ENCODE data around the gene GPAT3.

GPAT3 gene

DNA sequence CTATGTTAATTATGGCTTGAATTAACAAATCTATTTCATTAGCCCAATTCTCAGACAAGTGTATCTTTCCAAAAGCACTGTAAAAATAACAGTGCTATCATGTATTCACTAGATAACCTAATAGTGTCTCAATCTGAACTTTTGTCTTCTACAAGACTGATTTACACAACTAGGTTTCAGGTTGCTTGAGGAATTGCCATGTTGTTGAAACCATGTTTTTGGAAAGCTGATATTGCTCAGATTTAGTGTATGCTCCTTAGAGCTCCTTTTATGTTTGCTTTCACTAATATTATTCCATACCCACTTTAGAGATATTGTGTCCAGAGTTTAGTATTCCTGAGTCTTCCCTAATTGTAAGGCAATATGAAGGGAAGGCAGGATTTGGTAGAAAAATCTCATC is 70.6 kb downstream of the GPAT3 start:
- Histone ChIP-seq H3K79me2 (ENCODE audit: insufficient read depth, low read length) (no peaks in the 10 kb centered on the region), H3K4me1 (ENCODE audit: insufficient read depth, low read length, poor library complexity, severe bottlenecking) (no peaks in the 10 kb centered on the region), H3F3A (ENCODE audit: low read depth) (no peaks in the 10 kb centered on the region), H3K9me2 (replicated peaks; ENCODE audit: low read depth, low read length) (no peaks in the 10 kb centered on the region), H3K9ac (ENCODE audit: low read depth, low read length, poor library complexity, severe bottlenecking) (no peak overlapping the region), H3K9me3 (ENCODE audit: insufficient read depth, low read depth, low read length) (no peaks in the 10 kb centered on the region), H3K4me3 (ENCODE audit: low read length, poor library complexity, severe bottlenecking) (no peak overlapping the region), H2AFZ (ENCODE audit: low read length) (no peak overlapping the region), H3K36me3 (ENCODE audit: insufficient read depth, low read length) (no peaks in the 10 kb centered on the region), H3K27me3 (ENCODE audit: insufficient read depth, low read length, poor library complexity, severe bottlenecking) (no peaks in the 10 kb centered on the region), H3K4me2 (ENCODE audit: low read depth, low read length, poor library complexity, severe bottlenecking) (no peak overlapping the region), H4K20me1 (ENCODE audit: insufficient read depth, low read length, poor library complexity, severe bottlenecking) (no peaks in the 10 kb centered on the region)
- TF ChIP-seq EZH2phosphoT487 (IDR thresholded peaks at IDR 0.05; ENCODE audit: borderline replicate concordance): no peak
- TF ChIP-seq, protein P1, sequence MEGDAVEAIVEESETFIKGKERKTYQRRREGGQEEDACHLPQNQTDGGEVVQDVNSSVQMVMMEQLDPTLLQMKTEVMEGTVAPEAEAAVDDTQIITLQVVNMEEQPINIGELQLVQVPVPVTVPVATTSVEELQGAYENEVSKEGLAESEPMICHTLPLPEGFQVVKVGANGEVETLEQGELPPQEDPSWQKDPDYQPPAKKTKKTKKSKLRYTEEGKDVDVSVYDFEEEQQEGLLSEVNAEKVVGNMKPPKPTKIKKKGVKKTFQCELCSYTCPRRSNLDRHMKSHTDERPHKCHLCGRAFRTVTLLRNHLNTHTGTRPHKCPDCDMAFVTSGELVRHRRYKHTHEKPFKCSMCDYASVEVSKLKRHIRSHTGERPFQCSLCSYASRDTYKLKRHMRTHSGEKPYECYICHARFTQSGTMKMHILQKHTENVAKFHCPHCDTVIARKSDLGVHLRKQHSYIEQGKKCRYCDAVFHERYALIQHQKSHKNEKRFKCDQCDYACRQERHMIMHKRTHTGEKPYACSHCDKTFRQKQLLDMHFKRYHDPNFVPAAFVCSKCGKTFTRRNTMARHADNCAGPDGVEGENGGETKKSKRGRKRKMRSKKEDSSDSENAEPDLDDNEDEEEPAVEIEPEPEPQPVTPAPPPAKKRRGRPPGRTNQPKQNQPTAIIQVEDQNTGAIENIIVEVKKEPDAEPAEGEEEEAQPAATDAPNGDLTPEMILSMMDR (conservative IDR thresholded peaks at IDR 0.05; ENCODE audit: low read length): no peak

DNA sequence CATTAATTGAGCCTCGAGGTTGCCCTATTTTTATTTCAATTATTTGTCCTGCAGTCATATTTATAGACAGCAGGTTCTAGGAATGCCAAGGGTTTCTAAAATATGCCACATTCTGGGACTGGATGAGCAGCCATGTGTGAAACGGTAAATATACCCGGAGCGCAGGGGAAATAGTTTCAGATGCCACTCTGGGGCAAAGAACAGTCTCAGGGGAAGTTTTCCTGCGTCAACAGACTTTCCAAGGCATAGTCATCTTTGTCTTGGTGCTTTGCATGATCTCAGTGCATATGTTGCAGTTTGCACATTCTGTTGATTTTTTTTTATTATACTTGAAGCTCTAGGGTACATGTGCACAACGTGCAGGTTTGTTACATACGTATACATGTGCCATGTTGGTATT is 71.0 kb downstream of the GPAT3 start:
- H3K9ac ChIP-seq (ENCODE audit: low read depth, low read length, poor library complexity, severe bottlenecking): no peak overlapping the region
- no peaks in the 10 kb centered on the region for H3K4me1 ChIP-seq (ENCODE audit: insufficient read depth, low read length, poor library complexity, severe bottlenecking)
- H2AFZ ChIP-seq (ENCODE audit: low read length): no peak overlapping the region
- no peaks in the 10 kb centered on the region for H3F3A ChIP-seq (ENCODE audit: low read depth)
- no peaks in the 10 kb centered on the region for H4K20me1 ChIP-seq (ENCODE audit: insufficient read depth, low read length, poor library complexity, severe bottlenecking)
- H3K9me2 ChIP-seq (replicated peaks; ENCODE audit: low read depth, low read length): no peaks in the 10 kb centered on the region
- H3K9me3 ChIP-seq (ENCODE audit: insufficient read depth, low read depth, low read length): no peaks in the 10 kb centered on the region
- TF ChIP-seq EZH2phosphoT487 (IDR thresholded peaks at IDR 0.05; ENCODE audit: borderline replicate concordance): no peak
- TF ChIP-seq, protein P1 (conservative IDR thresholded peaks at IDR 0.05; ENCODE audit: low read length): no peak
- H3K4me3 ChIP-seq (ENCODE audit: low read length, poor library complexity, severe bottlenecking): no peak overlapping the region
- H3K79me2 ChIP-seq (ENCODE audit: insufficient read depth, low read length): no peaks in the 10 kb centered on the region
- no peaks in the 10 kb centered on the region for H3K27me3 ChIP-seq (ENCODE audit: insufficient read depth, low read length, poor library complexity, severe bottlenecking)
- no peak overlapping the region for H3K4me2 ChIP-seq (ENCODE audit: low read depth, low read length, poor library complexity, severe bottlenecking)
- H3K36me3 ChIP-seq (ENCODE audit: insufficient read depth, low read length): no peaks in the 10 kb centered on the region

- Histone ChIP-seq H3K36me3 (ENCODE audit: insufficient read depth, low read length) (no peaks in the 10 kb centered on the region), H3K9me2 (replicated peaks; ENCODE audit: low read depth, low read length) (no peaks in the 10 kb centered on the region), H4K20me1 (ENCODE audit: insufficient read depth, low read length, poor library complexity, severe bottlenecking) (no peaks in the 10 kb centered on the region), H3K27me3 (ENCODE audit: insufficient read depth, low read length, poor library complexity, severe bottlenecking) (no peaks in the 10 kb centered on the region), H2AFZ (ENCODE audit: low read length) (no peak overlapping the region), H3K9me3 (ENCODE audit: insufficient read depth, low read depth, low read length) (peaks cover 10% of the 10 kb centered on the region; the same call in 1 of the 2 replicates), H3K9ac (ENCODE audit: low read depth, low read length, poor library complexity, severe bottlenecking) (no peak overlapping the region), H3K4me2 (ENCODE audit: low read depth, low read length, poor library complexity, severe bottlenecking) (no peak overlapping the region), H3K4me3 (ENCODE audit: low read length, poor library complexity, severe bottlenecking) (no peak overlapping the region), H3F3A (ENCODE audit: low read depth) (no peaks in the 10 kb centered on the region), H3K4me1 (ENCODE audit: insufficient read depth, low read length, poor library complexity, severe bottlenecking) (no peaks in the 10 kb centered on the region), H3K79me2 (ENCODE audit: insufficient read depth, low read length) (no peaks in the 10 kb centered on the region)
- TF ChIP-seq EZH2phosphoT487 (IDR thresholded peaks at IDR 0.05; ENCODE audit: borderline replicate concordance): no peak
- TF ChIP-seq, protein P1 (conservative IDR thresholded peaks at IDR 0.05; ENCODE audit: low read length): no peak
Measured at GRCh38 chr4:83609365-83609764, 73.5 kb downstream of the GPAT3 start.
